AG08395 (cell line): ENCODE results near the gene PIP4K2A.
A peak's percentile ranks its signal among the peaks of the same experiment; 100 is the strongest.

Source experiments
- DNase-seq: peaks from one replicate; pipeline ENCODE4 v3.0.0; 2012; ENCODE audit warnings: mixed read lengths, low spot score

The PIP4K2A gene

GRCh38 chr10:22638863-22639262 lies 75.5 kb downstream of the PIP4K2A start:
- no peak for DNase-seq

GRCh38 chr10:22637491-22637890 lies 76.9 kb downstream of the PIP4K2A start:
- no peak for DNase-seq

- DNase-seq, result no peak
Measured at GRCh38 chr10:22635650-22636049, 78.7 kb downstream of the PIP4K2A start.

- no peak for DNase-seq
Measured at GRCh38 chr10:22634606-22635459, 79.5 kb downstream of the PIP4K2A start.

GRCh38 chr10:22634093-22634492 lies 80.3 kb downstream of the PIP4K2A start:
- DNase-seq, result no peak

- no peak for DNase-seq
Measured at GRCh38 chr10:22633528-22633927, 80.8 kb downstream of the PIP4K2A start.

- DNase-seq, result no peak
Measured at GRCh38 chr10:22633106-22633505, 81.3 kb downstream of the PIP4K2A start.

- no peak for DNase-seq
Measured at GRCh38 chr10:22631646-22632278, 82.6 kb downstream of the PIP4K2A start.

GRCh38 chr10:22631185-22631584 lies 83.2 kb downstream of the PIP4K2A start:
- no peak for DNase-seq

GRCh38 chr10:22630234-22631174 lies 83.9 kb downstream of the PIP4K2A start:
- DNase-seq, result peak; percentile 53

GRCh38 chr10:22629852-22630233 lies 84.5 kb downstream of the PIP4K2A start:
- no peak for DNase-seq

GRCh38 chr10:22629126-22629525 lies 85.3 kb downstream of the PIP4K2A start:
- peak; percentile 45 for DNase-seq

GRCh38 chr10:22628309-22628708 lies 86.1 kb downstream of the PIP4K2A start:
- no peak for DNase-seq

- DNase-seq, result no peak
Measured at GRCh38 chr10:22626784-22627183, 87.6 kb downstream of the PIP4K2A start.

- no peak for DNase-seq
Measured at GRCh38 chr10:22625516-22626290, 88.7 kb downstream of the PIP4K2A start.

GRCh38 chr10:22624287-22624738 lies 90.1 kb downstream of the PIP4K2A start:
- DNase-seq, result peak; percentile 63

- DNase-seq, result no peak
Measured at GRCh38 chr10:22623633-22624253, 90.6 kb downstream of the PIP4K2A start.

- DNase-seq, result no peak
Measured at GRCh38 chr10:22622242-22622806, 92.1 kb downstream of the PIP4K2A start.

GRCh38 chr10:22621726-22622125 lies 92.7 kb downstream of the PIP4K2A start:
- no peak for DNase-seq

- no peak for DNase-seq
Measured at GRCh38 chr10:22620929-22621328, 93.4 kb downstream of the PIP4K2A start.
